WTC11 (cell line): ENCODE data around the gene PGS1. TPM values are rescaled to one million over a fixed set of nuclear protein-coding genes. Genes with fewer than 3 reads are reported as not detected.

Source experiments
- ATAC-seq: fragments of 200-7000 bp; cut with Tn5 transposase; 2 replicates; pipeline ENCODE4 v1.10.0; 2021; ENCODE audit warnings: mild to moderate bottlenecking, moderate library complexity
- CTCF ChIA-PET: fragments of 300-600 bp; sonication (Branson Sonifier 250); formaldehyde crosslinking; loops from one replicate; lab custom pipeline; 2021; ENCODE audit warnings: antibody characterized with exemption; lab: Charles Lee
- POLR2A ChIA-PET: fragments of 350-600 bp; sonication (Branson Sonifier 250); formaldehyde crosslinking; loops from one replicate; lab custom pipeline; 2021; ENCODE audit warnings: antibody characterized with exemption; lab: Charles Lee
- DNase-seq: peaks from one replicate; pipeline ENCODE4 v3.0.0; 2021; ENCODE audit warnings: low spot score
- H3K27ac Mint-ChIP-seq: 2 replicates; pipeline ENCODE4 v1.8.0; 2021; ENCODE audit warnings: mixed read lengths
- H3K27me3 Mint-ChIP-seq: 2 replicates; pipeline ENCODE4 v1.8.0; 2021; ENCODE audit warnings: low read depth, mild to moderate bottlenecking, moderate library complexity, mixed read lengths
- H3K36me3 Mint-ChIP-seq: 2 replicates; pipeline ENCODE4 v1.8.0; 2021; ENCODE audit warnings: mixed read lengths
- H3K4me1 Mint-ChIP-seq: 2 replicates; pipeline ENCODE4 v1.8.0; 2022; ENCODE audit warnings: mixed read lengths
- H3K4me3 Mint-ChIP-seq: 2 replicates; pipeline ENCODE4 v1.8.0; 2021; ENCODE audit warnings: mild to moderate bottlenecking, moderate library complexity, mixed read lengths
- H3K9me3 Mint-ChIP-seq: 2 replicates; pipeline ENCODE4 v1.8.0; 2021; ENCODE audit warnings: mixed read lengths
- CREB1 ChIP-seq: sonication (generic); formaldehyde crosslinking; IDR thresholded peaks from 2 replicates; pipeline ENCODE4 v1.8.0; 2023; ENCODE audit warnings: mild to moderate bottlenecking, missing genetic modification reagents
- E2F4 ChIP-seq: sonication (generic); formaldehyde crosslinking; IDR thresholded peaks from 2 replicates; pipeline ENCODE4 v1.8.1; 2022; ENCODE audit warnings: low read depth, mild to moderate bottlenecking, moderate library complexity, missing genetic modification reagents, borderline replicate concordance
- ESRRA ChIP-seq: sonication (generic); formaldehyde crosslinking; IDR thresholded peaks from 2 replicates; pipeline ENCODE4 v1.8.1; 2022; ENCODE audit warnings: mild to moderate bottlenecking, missing genetic modification reagents, borderline replicate concordance
- FOXK1 ChIP-seq: sonication (generic); formaldehyde crosslinking; IDR thresholded peaks from 2 replicates; pipeline ENCODE4 v1.8.0; 2022; ENCODE audit warnings: mild to moderate bottlenecking, moderate library complexity, missing genetic modification reagents
- MYBL2 ChIP-seq: sonication (generic); formaldehyde crosslinking; IDR thresholded peaks from 2 replicates; pipeline ENCODE4 v1.8.1; 2023; ENCODE audit warnings: mild to moderate bottlenecking, moderate library complexity, missing genetic modification reagents
- NFYB ChIP-seq: sonication (generic); formaldehyde crosslinking; conservative IDR thresholded peaks from 2 replicates; pipeline ENCODE4 v1.8.0; 2022; ENCODE audit warnings: low read depth, missing genetic modification reagents
- PRRX2 ChIP-seq: fragments of 250-450 bp; sonication (Bioruptor Pico); IDR thresholded peaks from 2 replicates; pipeline ENCODE4 v1.8.0; 2021; ENCODE audit warnings: mild to moderate bottlenecking
- RELA ChIP-seq: sonication (generic); formaldehyde crosslinking; IDR thresholded peaks from 2 replicates; pipeline ENCODE4 v1.8.1; 2022; ENCODE audit warnings: missing genetic modification reagents, mild to moderate bottlenecking, borderline replicate concordance
- TCF7 ChIP-seq: sonication (generic); formaldehyde crosslinking; IDR thresholded peaks from 2 replicates; pipeline ENCODE4 v1.8.0; 2022; ENCODE audit warnings: mild to moderate bottlenecking, low read depth, missing genetic modification reagents, moderate library complexity
- ZNF121 ChIP-seq: sonication (generic); formaldehyde crosslinking; IDR thresholded peaks from 2 replicates; pipeline ENCODE4 v1.8.0; 2023; ENCODE audit warnings: missing genetic modification reagents
- ZNF232 ChIP-seq: sonication (generic); formaldehyde crosslinking; IDR thresholded peaks from 2 replicates; pipeline ENCODE4 v1.8.0; 2022; ENCODE audit warnings: mild to moderate bottlenecking, missing genetic modification reagents
- ZNF423 ChIP-seq: fragments of 250-450 bp; sonication (Bioruptor Pico); IDR thresholded peaks from 2 replicates; pipeline ENCODE4 v2.1.2; 2022; ENCODE audit warnings: mild to moderate bottlenecking, moderate library complexity
- ZNF532 ChIP-seq: fragments of 250-450 bp; sonication (Bioruptor Pico); IDR thresholded peaks from 2 replicates; pipeline ENCODE4 v1.9.0; 2021; ENCODE audit warnings: mild to moderate bottlenecking, borderline replicate concordance
- total RNA-seq: library from RNA; stranded (reverse); gene quantifications from 3 replicates; pipeline ENCODE4 v1.2.3, GENCODE V29; 2021
- TF ChIP-seq, protein P1 (sequence below): sonication (generic); formaldehyde crosslinking; IDR thresholded peaks from 2 replicates; pipeline ENCODE4 v1.8.0; 2023; ENCODE audit warnings: missing genetic modification reagents, mild to moderate bottlenecking, borderline replicate concordance
- TF ChIP-seq, protein P2 (sequence below): sonication (generic); formaldehyde crosslinking; IDR thresholded peaks from 2 replicates; pipeline ENCODE4 v1.8.1; 2023; ENCODE audit warnings: mild to moderate bottlenecking, missing genetic modification reagents, moderate library complexity
- TF ChIP-seq, protein P3 (sequence below): sonication (generic); formaldehyde crosslinking; IDR thresholded peaks from 2 replicates; pipeline ENCODE4 v1.8.0; 2022; ENCODE audit warnings: mild to moderate bottlenecking, missing genetic modification reagents
- TF ChIP-seq, protein P4 (sequence below): sonication (generic); formaldehyde crosslinking; IDR thresholded peaks from 2 replicates; pipeline ENCODE4 v1.8.0; 2022; ENCODE audit warnings: mild to moderate bottlenecking, missing genetic modification reagents

PGS1 gene
- total RNA-seq, 1 experiment from 2014 or later = 51.4 TPM

- TF ChIP-seq ZNF532 (CRISPR knock-in tag) = no peak
- TF ChIP-seq, protein P1, sequence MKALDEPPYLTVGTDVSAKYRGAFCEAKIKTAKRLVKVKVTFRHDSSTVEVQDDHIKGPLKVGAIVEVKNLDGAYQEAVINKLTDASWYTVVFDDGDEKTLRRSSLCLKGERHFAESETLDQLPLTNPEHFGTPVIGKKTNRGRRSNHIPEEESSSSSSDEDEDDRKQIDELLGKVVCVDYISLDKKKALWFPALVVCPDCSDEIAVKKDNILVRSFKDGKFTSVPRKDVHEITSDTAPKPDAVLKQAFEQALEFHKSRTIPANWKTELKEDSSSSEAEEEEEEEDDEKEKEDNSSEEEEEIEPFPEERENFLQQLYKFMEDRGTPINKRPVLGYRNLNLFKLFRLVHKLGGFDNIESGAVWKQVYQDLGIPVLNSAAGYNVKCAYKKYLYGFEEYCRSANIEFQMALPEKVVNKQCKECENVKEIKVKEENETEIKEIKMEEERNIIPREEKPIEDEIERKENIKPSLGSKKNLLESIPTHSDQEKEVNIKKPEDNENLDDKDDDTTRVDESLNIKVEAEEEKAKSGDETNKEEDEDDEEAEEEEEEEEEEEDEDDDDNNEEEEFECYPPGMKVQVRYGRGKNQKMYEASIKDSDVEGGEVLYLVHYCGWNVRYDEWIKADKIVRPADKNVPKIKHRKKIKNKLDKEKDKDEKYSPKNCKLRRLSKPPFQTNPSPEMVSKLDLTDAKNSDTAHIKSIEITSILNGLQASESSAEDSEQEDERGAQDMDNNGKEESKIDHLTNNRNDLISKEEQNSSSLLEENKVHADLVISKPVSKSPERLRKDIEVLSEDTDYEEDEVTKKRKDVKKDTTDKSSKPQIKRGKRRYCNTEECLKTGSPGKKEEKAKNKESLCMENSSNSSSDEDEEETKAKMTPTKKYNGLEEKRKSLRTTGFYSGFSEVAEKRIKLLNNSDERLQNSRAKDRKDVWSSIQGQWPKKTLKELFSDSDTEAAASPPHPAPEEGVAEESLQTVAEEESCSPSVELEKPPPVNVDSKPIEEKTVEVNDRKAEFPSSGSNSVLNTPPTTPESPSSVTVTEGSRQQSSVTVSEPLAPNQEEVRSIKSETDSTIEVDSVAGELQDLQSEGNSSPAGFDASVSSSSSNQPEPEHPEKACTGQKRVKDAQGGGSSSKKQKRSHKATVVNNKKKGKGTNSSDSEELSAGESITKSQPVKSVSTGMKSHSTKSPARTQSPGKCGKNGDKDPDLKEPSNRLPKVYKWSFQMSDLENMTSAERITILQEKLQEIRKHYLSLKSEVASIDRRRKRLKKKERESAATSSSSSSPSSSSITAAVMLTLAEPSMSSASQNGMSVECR (CRISPR knock-in tag) = peak; percentile 42; the same call in 1 of the 2 replicates
- TF ChIP-seq, all 79 proteins: peak for 2
These were observed 19.7 kb upstream of the PGS1 start (continued) for GRCh38 chr17:78358538-78359320.

- peaks cover 70% of the 10 kb centered on the region for H3K4me1 Mint-ChIP-seq
- DNase-seq = peak; percentile 38
- POLR2A ChIA-PET = interaction anchor here (1.0 to 2.1 kb wide), 5 partner anchors 10 to 45 kb away, joined by 5 to 10 read pairs (median 8); no protein-coding TSS in a partner anchor
These were observed 19.0 kb upstream of the PGS1 start for GRCh38 chr17:78359321-78359996.

GRCh38 chr17:78359997-78360370 is 18.5 kb upstream of the PGS1 start, which contains the start of gene SOCS3:
Gene SOCS3, minus strand, starts transcription at chr17:78360077. Its CDS starts 982 bp downstream, at chr17:78359095.
- CTCF ChIA-PET = interaction anchor here (0.5 to 9.8 kb wide), 6 partner anchors 9 to 96 kb away, joined by 3 to 115 read pairs (median 6); no protein-coding TSS in a partner anchor
- Mint-ChIP-seq H3K9me3 (no peaks in the 10 kb centered on the region), H3K36me3 (peaks cover 6% of the 10 kb centered on the region), H3K4me1 (peaks cover 71% of the 10 kb centered on the region), H3K4me3 (peak within 1 kb of the TSS; percentile 74), H3K27me3 (peaks cover 16% of the 10 kb centered on the region), H3K27ac (peak within 1 kb of the TSS; percentile 93)
- peak; percentile 45 for ATAC-seq
- DNase-seq = peak; percentile 90
- POLR2A ChIA-PET = interaction anchor here (1.0 to 2.1 kb wide), 4 partner anchors 10 to 46 kb away, joined by 5 to 10 read pairs (median 8); no protein-coding TSS in a partner anchor
- 0 out of 2 replicates have a peak, but pooled peaks have one; percentile 8 for TF ChIP-seq MYBL2 (CRISPR knock-in tag)
- TF ChIP-seq, protein P2, sequence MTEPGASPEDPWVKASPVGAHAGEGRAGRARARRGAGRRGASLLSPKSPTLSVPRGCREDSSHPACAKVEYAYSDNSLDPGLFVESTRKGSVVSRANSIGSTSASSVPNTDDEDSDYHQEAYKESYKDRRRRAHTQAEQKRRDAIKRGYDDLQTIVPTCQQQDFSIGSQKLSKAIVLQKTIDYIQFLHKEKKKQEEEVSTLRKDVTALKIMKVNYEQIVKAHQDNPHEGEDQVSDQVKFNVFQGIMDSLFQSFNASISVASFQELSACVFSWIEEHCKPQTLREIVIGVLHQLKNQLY (CRISPR knock-in tag) = no peak
- no peak for TF ChIP-seq ZNF121 (CRISPR knock-in tag)
- TF ChIP-seq, protein P3, sequence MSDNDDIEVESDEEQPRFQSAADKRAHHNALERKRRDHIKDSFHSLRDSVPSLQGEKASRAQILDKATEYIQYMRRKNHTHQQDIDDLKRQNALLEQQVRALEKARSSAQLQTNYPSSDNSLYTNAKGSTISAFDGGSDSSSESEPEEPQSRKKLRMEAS (CRISPR knock-in tag) = peak; percentile 58; the same call in 1 of the 2 replicates
- peak; percentile 45; the same call in 1 of the 2 replicates for TF ChIP-seq ZNF232 (CRISPR knock-in tag)
- no peak for TF ChIP-seq CREB1 (CRISPR knock-in tag)
- TF ChIP-seq, protein P4, sequence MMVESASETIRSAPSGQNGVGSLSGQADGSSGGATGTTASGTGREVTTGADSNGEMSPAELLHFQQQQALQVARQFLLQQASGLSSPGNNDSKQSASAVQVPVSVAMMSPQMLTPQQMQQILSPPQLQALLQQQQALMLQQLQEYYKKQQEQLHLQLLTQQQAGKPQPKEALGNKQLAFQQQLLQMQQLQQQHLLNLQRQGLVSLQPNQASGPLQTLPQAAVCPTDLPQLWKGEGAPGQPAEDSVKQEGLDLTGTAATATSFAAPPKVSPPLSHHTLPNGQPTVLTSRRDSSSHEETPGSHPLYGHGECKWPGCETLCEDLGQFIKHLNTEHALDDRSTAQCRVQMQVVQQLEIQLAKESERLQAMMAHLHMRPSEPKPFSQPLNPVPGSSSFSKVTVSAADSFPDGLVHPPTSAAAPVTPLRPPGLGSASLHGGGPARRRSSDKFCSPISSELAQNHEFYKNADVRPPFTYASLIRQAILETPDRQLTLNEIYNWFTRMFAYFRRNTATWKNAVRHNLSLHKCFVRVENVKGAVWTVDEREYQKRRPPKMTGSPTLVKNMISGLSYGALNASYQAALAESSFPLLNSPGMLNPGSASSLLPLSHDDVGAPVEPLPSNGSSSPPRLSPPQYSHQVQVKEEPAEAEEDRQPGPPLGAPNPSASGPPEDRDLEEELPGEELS (CRISPR knock-in tag) = peak; percentile 44; the same call in 1 of the 2 replicates
- 0 out of 2 replicates have a peak, but pooled peaks have one; percentile 54 for TF ChIP-seq ESRRA (CRISPR knock-in tag)

More at GRCh38 chr17:78359321-78359996, 19.0 kb upstream of the PGS1 start:
- CTCF ChIA-PET = interaction anchor here (0.5 to 9.8 kb wide), 8 partner anchors 10 to 108 kb away, joined by 3 to 115 read pairs (median 6); no protein-coding TSS in a partner anchor
- no peak for ATAC-seq
- TF ChIP-seq RELA (CRISPR knock-in tag) (0 out of 2 replicates have a peak, but pooled peaks have one; percentile 45), PRRX2 (no peak), TCF7 (0 out of 2 replicates have a peak, but pooled peaks have one; percentile 59), ZNF232 (CRISPR knock-in tag) (no peak), FOXK1 (no peak), NFYB (no peak), E2F4 (peak; percentile 60; the same call in 1 of the 2 replicates), ZNF423 (CRISPR knock-in tag) (0 out of 2 replicates have a peak, but pooled peaks have one; percentile 3)
- H3K4me3 Mint-ChIP-seq = peak overlapping the region; percentile 71
- H3K27ac Mint-ChIP-seq = no peak overlapping the region
- no peaks in the 10 kb centered on the region for H3K9me3 Mint-ChIP-seq
- peaks cover 6% of the 10 kb centered on the region for H3K36me3 Mint-ChIP-seq
- H3K27me3 Mint-ChIP-seq = peaks cover 16% of the 10 kb centered on the region
